ENCODE results near the gene EIF4G3. TPM values are rescaled to one million over a fixed set of nuclear protein-coding genes. Genes with fewer than 3 reads are reported as not detected.

The EIF4G3 gene
- total RNA-seq, 1 experiment from 2014 or later, result 72.0 TPM

DNA sequence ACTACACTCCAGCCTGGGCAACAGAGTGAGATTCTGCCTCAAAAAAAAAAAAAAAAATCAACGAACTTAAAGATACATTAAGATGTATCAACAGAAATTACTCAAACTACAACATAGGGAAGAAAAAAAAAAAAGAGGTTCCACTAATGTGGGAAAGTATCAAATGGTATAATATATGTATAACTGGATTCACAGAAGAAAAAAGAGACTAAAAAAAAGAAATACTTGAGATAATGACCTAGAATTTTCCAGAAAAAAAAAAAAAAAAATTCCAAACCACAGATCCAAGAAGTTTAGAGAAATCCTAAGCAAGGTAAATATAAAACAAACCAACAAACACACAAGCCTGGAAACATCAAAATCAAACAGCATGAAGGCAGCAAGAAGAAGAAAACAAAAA is 45.5 kb downstream of the EIF4G3 start:
- TF ChIP-seq, protein P1, sequence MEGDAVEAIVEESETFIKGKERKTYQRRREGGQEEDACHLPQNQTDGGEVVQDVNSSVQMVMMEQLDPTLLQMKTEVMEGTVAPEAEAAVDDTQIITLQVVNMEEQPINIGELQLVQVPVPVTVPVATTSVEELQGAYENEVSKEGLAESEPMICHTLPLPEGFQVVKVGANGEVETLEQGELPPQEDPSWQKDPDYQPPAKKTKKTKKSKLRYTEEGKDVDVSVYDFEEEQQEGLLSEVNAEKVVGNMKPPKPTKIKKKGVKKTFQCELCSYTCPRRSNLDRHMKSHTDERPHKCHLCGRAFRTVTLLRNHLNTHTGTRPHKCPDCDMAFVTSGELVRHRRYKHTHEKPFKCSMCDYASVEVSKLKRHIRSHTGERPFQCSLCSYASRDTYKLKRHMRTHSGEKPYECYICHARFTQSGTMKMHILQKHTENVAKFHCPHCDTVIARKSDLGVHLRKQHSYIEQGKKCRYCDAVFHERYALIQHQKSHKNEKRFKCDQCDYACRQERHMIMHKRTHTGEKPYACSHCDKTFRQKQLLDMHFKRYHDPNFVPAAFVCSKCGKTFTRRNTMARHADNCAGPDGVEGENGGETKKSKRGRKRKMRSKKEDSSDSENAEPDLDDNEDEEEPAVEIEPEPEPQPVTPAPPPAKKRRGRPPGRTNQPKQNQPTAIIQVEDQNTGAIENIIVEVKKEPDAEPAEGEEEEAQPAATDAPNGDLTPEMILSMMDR (conservative IDR thresholded peaks at IDR 0.05), result no peak
- Mint-ChIP-seq H3K27me3 (ENCODE audit: low read depth) (no peaks in the 10 kb centered on the region), H3K9me3 (no peaks in the 10 kb centered on the region; a peak in 1 of 5 replicates), H3K4me3 (no peak overlapping the region), H3K4me1 (peaks cover 8 to 12% of the 10 kb centered on the region in 2 experiments; a peak in 3 of 4 replicates), H3K27ac (no peak overlapping the region), H3K36me3 (ENCODE audit: insufficient read depth in 1 of 3, low read depth in 3 of 3) (peaks cover 5 to 24% (median 23%) of the 10 kb centered on the region in 3 experiments; a peak in 6 of 7 replicates)
- H3K4me1 ChIP-seq (ENCODE audit: insufficient read depth, low read length), result no peaks in the 10 kb centered on the region
- H3K4me2 ChIP-seq (ENCODE audit: insufficient read depth, insufficient read length, low read length), result no peak overlapping the region
- peaks cover 3% of the 10 kb centered on the region; the same call in 1 of the 2 replicates for H3K79me2 ChIP-seq (ENCODE audit: insufficient read depth, low read length)
- H2BK5ac ChIP-seq (ENCODE audit: insufficient read length, low read length), result no peak overlapping the region
- no CpG with 5 or more reads among the region's 1 CpG for WGBS (ENCODE audit: extremely low coverage, insufficient read length, low lambda C conversion rate)
- no peak overlapping the region for H4K5ac ChIP-seq (ENCODE audit: insufficient read length, low read depth, low read length)
- H3K9ac ChIP-seq (ENCODE audit: extremely low read depth, insufficient read length, low read length), result no peak overlapping the region
- no peak overlapping the region for H2BK15ac ChIP-seq (ENCODE audit: low read depth, low read length)
- H2BK12ac ChIP-seq (ENCODE audit: insufficient read length, low read depth, low read length), result no peak overlapping the region
- H4K8ac ChIP-seq (replicated peaks; ENCODE audit: insufficient read length, low read depth, low read length), result no peak overlapping the region
- no peak overlapping the region for H3K23ac ChIP-seq (ENCODE audit: insufficient read length, low read depth, low read length)
- no peak overlapping the region for H3K56ac ChIP-seq (ENCODE audit: insufficient read length, low read depth, low read length)
- no peak overlapping the region for H3K4ac ChIP-seq (ENCODE audit: low read depth, low read length)
- H2BK120ac ChIP-seq (ENCODE audit: low read depth, low read length, poor library complexity, severe bottlenecking), result no peak overlapping the region
- H3K27ac ChIP-seq (ENCODE audit: insufficient read length, low read depth, low read length), result no peak overlapping the region
- no peak overlapping the region for H3K14ac ChIP-seq (ENCODE audit: insufficient read depth, low read length)
- H2BK20ac ChIP-seq (ENCODE audit: low read depth, low read length, poor library complexity, severe bottlenecking), result no peak overlapping the region
- H4K91ac ChIP-seq (ENCODE audit: insufficient read length, low read depth, low read length), result no peak overlapping the region
- no peak overlapping the region for H2AFZ ChIP-seq (ENCODE audit: low read length)
- no peaks in the 10 kb centered on the region for H3K9me3 ChIP-seq (ENCODE audit: control insufficient read depth, low read depth, low read length)
- no peaks in the 10 kb centered on the region for H3K23me2 ChIP-seq (ENCODE audit: insufficient read length, low read depth, low read length, poor library complexity, severe bottlenecking)
- no peak overlapping the region for H2AK5ac ChIP-seq (ENCODE audit: insufficient read length, low read length)
- H3K79me1 ChIP-seq (ENCODE audit: insufficient read depth, low read depth, low read length, poor library complexity, severe bottlenecking), result peaks cover 5% of the 10 kb centered on the region
- H3K27me3 ChIP-seq (ENCODE audit: insufficient read depth, low read length), result no peaks in the 10 kb centered on the region
- no peak for DNase-seq
- no peaks in the 10 kb centered on the region for H4K20me1 ChIP-seq (ENCODE audit: control insufficient read depth, insufficient read depth, insufficient read length)
- no peak overlapping the region for H3T11ph ChIP-seq (ENCODE audit: low read length)
- H3K18ac ChIP-seq (ENCODE audit: insufficient read length, low read depth, low read length), result no peak overlapping the region
